NB4 (cell line): ENCODE data around the gene ZNF90.

Source experiments
- CTCF ChIP-seq: IDR thresholded peaks from one replicate; pipeline ENCODE4 v1.5.1; 2012; ENCODE audit warnings: low read depth, low read length
- MYC ChIP-seq: IDR thresholded peaks from 2 replicates; pipeline ENCODE4 v1.6.1; 2011; ENCODE audit warnings: low read depth, low read length
- POLR2A ChIP-seq: IDR thresholded peaks from 2 replicates; pipeline ENCODE4 v1.6.1; 2011; ENCODE audit warnings: mild to moderate bottlenecking; ENCODE audit not compliant: insufficient read length; ENCODE audit errors: extremely low read depth
- TF ChIP-seq, protein P1 (sequence below): IDR thresholded peaks from 2 replicates; pipeline ENCODE4 v1.6.1; 2011; ENCODE audit warnings: low read depth, low read length

DNA sequence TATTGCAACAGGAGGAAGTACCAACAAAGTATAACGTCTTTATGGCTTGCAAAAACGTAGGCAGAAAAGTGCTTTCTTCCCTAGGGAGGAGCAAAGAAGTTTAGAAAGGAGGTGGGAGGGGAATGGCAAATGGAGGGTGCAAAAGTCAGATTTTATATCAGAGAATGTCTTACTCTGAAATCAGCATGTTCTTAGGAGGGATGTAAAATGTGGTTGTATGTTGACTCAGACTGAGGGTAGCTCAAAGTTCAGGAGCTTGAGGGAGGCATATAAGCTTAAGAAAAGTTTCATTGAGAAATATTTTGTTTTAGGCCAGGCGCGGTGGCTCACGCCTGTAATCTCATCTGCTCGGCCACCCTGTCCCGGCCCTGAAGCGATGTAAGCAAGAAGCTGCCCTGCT lies 1.7 kb downstream of the ZNF90 start:
- TF ChIP-seq CTCF (no peak), POLR2A (no peak), MYC (no peak)
- TF ChIP-seq, protein P1, sequence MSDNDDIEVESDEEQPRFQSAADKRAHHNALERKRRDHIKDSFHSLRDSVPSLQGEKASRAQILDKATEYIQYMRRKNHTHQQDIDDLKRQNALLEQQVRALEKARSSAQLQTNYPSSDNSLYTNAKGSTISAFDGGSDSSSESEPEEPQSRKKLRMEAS, result no peak
